NCI-H2227 (cell line): ENCODE measurements around the gene LRIG2.
A peak's percentile ranks its signal among the peaks of the same experiment; 100 is the strongest.
"Not testable (repeated sequence)": the region's sequence is repeated elsewhere in the genome, so short reads cannot be mapped to it uniquely, and the experiment has no call there.

Source experiments
- DNase-seq: peaks from one replicate; lab custom pipeline; 2025; ENCODE audit not compliant: unreplicated experiment; lab: John Stamatoyannopoulos, UW

Gene LRIG2, protein sequence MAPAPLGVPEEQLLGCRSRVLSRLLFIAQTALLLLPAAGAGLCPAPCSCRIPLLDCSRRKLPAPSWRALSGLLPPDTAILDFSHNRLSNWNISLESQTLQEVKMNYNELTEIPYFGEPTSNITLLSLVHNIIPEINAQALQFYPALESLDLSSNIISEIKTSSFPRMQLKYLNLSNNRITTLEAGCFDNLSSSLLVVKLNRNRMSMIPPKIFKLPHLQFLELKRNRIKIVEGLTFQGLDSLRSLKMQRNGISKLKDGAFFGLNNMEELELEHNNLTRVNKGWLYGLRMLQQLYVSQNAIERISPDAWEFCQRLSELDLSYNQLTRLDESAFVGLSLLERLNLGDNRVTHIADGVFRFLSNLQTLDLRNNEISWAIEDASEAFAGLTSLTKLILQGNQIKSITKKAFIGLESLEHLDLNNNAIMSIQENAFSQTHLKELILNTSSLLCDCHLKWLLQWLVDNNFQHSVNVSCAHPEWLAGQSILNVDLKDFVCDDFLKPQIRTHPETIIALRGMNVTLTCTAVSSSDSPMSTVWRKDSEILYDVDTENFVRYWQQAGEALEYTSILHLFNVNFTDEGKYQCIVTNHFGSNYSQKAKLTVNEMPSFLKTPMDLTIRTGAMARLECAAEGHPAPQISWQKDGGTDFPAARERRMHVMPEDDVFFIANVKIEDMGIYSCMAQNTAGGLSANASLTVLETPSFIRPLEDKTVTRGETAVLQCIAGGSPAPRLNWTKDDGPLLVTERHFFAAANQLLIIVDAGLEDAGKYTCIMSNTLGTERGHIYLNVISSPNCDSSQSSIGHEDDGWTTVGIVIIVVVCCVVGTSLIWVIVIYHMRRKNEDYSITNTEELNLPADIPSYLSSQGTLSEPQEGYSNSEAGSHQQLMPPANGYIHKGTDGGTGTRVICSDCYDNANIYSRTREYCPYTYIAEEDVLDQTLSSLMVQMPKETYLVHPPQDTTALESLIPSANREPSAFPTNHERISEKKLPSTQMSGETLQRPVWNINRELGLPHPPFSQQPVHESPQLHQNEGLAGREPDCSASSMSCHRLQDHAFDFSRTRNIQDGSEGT

GRCh38 chr1:113072757-113073478 is at the start of gene LRIG2:
LRIG2 (plus strand) TSS chr1:113073198; CDS start chr1:113073407, 209 bp downstream.
- peak; percentile 99 for DNase-seq

DNA sequence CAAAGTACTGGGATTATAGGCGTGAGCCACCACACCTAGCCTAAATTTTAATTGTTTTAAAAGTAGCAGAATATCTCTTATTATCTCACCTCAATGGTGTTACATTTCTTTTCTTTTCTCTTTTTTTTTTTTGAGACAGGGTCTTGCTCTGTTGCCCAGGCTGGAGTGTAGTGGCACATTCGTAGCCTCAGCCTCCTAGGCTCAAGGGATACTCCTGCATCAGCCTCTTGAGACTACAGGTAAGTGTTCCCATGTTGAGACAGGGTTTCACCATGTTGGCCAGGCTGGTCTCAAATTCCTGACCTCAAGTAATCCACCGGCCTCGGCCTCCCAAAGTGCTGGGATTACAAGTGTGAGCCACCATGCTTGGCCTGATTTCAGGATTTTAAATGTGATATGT is 49.7 kb upstream of the LRIG2 start:
- DNase-seq = not testable (repeated sequence)

GRCh38 chr1:113027007-113027406 is 46.0 kb upstream of the LRIG2 start:
- DNase-seq = peak; percentile 40

- no peak for DNase-seq
Observed at GRCh38 chr1:113027449-113027848, 45.5 kb upstream of the LRIG2 start.

DNA sequence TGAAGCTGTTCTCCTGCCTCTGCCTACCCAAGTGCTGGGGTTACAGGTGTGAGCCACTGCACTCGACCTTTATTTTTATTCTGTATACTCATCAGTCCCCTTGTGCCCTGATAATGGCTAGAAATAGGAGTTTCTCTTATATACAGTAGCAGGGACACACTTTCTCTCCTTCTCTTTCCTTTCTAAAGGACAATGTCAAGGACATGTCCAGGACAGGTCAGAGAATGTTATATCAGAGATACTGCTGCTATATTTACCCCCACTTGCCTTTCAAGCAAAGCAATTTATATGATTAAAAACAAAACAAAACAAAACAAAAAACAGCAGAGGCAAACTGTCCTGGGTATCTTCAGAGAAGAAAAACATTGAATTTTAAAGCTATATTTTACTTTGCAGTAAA is 43.2 kb upstream of the LRIG2 start:
- DNase-seq = no peak

DNA sequence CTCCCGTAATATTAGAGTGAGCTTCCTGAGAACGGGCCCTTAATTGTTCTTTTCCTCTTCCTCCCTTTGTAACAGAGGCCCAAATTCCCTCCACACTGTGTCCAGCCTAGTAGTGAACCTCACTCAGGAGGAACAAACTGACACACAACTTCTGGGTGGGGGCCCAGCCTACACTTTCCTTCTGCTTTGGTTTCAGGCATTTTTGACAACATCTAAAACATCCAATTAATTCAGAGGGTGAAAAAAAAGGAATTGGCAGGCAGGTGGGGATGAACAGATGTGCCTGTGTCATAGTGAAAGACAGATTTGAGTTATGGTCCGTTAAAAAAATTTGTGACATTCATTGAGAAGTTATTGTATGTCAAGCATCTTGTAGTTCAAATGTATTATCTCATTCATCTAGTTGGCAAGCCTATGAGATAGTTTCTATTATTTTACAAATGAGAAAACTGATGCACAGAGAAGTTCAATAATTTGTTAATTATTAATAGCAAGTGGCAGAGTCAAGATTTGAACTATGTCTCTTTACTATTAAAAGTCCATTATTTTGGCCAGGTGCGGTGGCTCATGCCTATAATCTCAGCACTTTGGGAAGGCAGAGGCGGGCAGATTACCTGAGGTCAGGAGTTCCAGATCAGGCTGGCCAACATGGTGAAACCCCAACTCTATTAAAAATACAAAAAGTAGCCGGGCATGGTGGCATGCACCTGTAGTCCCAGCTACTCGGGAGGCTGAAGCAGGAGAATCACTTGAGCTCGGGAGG is 41.6 kb upstream of the LRIG2 start:
- no peak for DNase-seq

DNA sequence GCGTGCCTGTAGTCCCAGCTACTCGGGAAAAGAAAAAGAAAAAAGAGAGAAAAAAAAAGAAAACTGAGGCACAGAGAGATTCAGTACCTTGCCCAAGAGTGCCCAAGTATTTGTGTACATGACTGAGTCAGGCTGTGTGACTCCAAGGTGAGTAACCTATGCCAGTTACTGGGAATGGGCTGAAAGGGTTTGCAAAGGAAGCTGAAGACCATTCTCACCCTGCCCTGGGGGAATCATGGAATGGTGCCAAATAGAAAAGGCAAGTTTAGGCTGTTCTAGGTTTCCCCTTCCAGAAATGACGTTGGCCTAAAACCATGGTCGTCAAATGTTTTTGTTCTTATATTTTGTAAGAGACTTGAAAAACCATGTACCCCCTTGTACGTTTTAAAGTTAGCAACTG is 37.9 kb upstream of the LRIG2 start:
- DNase-seq = no peak

DNA sequence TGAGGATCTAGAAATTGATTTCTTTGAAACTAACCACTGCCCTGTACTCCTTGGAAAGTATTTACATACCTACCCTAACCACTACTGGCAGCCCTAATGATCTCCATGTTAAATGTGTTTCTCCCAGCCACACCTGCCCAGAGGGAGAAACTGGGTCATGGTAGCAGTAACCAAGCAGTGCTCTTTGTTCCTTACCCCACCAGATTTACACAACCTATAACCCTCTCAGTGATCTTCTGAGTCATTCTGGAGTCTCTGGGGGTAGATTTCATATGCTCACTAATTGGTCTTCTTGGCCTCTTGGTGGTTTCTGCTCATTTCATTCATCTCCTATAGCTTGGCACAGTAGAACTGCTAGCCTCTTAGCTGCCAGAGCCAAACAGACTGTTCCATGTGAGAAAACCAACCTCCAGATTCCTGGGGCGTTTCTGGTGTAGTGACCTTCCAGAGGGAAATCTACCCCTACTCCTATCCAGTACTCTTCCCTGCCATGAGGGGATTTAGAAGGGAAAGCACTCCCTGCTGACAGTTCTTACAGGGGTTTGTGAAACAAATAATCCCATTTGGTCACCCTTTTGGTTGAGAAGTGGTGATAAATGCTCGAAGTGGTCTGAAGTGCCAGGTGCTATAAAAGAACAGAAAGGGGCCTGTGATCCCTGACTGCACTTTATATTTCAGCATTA is 36.2 kb upstream of the LRIG2 start:
- no peak for DNase-seq

GRCh38 chr1:113040041-113040440 is 33.0 kb upstream of the LRIG2 start:
- DNase-seq = no peak

DNA sequence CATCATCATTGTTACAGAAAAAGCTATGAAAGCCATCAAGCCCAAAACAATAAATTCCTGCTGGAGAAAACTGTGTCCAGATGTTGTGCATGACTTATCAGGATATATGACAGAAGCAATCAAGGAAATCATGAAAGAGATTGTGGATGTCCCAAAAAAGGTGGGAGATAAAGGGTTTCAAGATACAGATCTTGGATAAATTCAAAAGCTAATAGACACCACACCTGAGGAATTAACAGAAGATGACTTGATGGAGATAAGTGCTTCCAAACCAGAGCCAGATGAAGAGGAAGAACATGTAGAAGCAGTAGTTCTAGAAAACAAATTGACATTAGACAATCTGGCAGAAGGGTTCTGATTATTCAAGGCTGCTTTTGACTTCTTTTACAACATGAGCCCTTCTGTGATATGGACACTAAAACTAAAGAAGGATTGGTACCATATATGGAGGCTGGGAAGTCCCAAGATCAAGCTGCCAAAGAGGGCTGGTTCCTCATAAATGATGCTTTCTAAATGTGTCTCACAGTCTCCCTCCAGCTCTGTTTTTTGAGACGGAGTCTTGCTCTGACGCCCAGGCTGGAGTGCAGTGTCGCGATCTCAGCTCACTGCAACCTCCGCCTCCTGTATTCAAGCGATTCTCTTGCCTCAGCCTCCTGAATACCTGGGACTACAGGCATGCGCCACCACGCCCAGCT is 32.1 kb upstream of the LRIG2 start:
- no peak for DNase-seq

DNA sequence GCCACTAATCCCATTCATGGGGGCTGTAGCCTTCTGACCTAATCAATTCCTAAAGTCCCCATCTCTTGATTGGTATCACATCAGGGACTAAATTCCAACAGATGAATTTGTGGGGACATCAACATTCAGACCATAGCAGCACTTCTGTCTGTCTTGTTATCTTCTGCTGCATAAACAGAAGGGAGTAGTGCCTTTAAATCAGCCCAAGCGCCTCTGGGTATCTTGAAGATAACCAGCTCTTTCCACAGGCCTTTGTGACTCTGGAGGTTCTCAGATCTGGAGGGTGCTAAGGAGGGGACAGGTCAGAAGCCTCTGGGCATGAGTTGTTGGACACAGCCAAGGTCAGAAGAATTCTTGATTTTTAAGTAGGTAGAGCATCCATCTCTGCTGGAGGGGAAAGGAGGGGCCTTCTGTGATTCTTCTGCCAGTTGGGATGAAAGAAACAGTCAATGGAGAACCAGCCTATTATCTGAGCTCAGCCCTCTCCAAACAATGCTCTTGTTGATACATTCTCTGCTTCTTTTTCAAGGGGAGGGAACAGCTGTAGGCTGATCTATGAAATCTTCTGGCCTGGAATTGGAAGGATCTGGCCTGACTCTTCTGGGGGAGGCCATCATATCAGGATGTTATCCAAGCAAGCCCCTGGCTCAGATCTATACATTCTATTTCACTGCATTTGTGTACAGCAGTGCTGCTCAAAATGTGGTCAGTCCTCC is 31.3 kb upstream of the LRIG2 start:
- no peak for DNase-seq

DNA sequence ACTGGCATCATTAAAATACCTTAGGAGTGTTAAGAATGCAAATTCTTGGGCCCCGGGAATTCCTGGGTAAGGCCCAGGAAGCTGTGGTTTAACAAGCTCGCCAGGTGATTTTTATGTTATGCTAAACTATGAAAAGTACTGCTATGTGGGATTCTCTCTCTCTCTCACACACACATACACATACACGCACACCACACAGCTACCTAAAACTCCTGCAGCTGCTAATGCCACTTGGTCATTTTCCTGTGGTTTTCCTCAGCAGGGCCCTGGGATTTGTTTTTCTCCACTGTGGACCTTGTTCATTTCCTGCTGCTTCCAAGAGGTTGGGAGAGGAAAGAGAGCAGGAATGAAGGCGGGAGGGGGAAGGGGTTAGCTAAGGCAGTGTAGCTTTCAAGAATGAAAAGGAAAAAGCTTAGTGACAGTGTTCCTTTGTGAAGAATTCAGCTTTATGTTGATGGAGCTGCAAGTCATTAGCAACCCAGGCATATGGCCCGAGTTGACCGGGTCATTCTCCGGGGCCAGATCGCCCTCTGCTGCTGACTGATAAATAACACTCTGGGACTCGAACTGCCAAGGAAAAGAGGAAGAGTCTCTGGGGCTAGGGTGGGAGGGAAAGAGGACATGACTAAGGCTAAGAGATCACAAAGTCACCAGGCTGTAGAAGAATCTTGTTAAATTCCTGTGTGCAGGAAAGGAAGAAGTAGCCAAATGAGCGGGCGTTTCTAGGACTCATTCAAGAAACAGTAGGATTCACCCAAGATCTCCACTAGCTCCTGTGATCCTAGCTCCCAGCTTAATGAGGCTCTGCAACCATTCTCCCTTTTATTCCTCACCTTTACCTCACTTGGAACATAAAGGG is 30.5 kb upstream of the LRIG2 start:
- DNase-seq = peak; percentile 43

- not testable (repeated sequence) for DNase-seq
Observed at GRCh38 chr1:113043144-113043488, 29.9 kb upstream of the LRIG2 start.

DNA sequence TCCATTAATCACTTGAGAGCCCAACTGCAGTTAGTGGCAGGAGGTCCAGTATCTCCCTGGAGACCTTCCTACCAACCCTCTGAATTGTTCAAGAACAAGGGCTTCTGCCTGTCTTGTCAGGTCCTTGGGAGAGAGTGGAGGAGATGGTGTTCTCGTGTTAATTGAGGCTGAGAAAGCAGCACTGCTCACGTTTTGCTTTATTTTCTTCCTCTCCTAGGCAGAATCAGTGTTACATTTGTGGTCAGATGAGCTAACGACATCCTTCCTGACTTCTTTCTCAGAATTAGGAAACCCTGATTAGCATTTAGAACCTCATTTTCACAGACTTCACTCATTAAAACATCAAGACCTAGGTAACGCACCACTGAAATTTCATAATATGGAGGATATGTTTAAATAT is 26.4 kb upstream of the LRIG2 start:
- DNase-seq = no peak

DNA sequence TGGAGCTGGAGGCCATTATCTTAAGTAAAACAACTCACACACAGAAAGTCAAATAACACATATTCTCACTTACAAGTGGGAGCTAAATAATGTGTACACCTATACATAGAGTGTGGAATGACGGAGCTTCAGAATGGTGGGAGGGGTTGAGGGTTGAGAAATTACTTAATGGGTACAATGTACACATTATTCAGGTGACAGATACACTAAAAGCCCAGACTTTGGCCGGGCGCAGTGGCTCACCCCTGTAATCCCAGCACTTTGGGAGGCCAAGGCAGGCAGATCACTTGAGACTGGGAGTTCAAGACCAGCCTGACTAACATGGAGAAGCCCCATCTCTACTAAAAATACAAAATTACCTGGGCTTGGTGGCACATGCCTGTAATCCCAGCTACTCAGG is 24.9 kb upstream of the LRIG2 start:
- DNase-seq = no peak

- no peak for DNase-seq
Observed at GRCh38 chr1:113053344-113054126, 19.5 kb upstream of the LRIG2 start.

DNA sequence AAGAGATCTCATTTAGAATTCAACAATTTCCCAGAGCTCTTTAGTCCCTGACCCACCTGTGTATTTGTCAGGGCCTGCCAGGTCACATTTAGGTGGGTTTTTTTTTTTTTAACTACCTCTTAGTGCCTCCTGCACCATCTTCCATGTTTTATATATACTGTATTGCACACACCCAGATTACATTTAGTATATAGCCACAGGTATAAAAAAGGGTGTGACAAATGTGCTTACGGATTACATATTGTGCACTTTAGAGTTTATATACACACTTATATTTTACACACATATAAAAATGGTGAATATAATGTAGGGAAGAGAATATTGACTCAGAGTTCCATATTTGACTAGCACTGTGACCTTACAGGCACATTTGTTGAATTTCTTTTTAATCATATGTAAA is 17.4 kb upstream of the LRIG2 start:
- DNase-seq = no peak
